ENCODE measurements around the gene DLD.
A peak's percentile ranks its signal among the peaks of the same experiment; 100 is the strongest.
"Not testable (repeated sequence)": the region's sequence is repeated elsewhere in the genome, so short reads cannot be mapped to it uniquely, and the experiment has no call there.

DLD gene

DNA sequence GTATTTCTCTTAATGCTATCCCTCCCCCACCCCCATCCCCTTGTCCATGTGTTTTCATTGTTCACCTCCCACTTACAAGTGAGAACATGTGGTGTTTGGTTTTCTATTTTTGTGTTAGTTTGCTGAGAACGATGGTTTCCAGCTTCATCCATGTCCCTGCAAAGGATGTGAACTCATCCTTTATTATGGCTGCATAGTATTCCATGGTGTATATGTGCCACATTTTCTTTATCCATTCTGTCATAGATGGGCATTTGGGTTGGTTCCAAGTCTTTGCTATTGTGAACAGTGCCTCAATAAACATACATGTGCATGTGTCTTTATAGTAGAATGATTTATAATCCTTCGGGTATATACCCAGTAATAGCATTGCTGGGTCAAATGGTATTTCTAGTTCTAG is 30.8 kb downstream of the DLD start:
- not testable (repeated sequence) for H2BK15ac ChIP-seq (ENCODE audit: low read depth, poor library complexity, severe bottlenecking); H3K18ac ChIP-seq (ENCODE audit: low read depth in 1 of 2, low read length in 2 of 2); H4K8ac ChIP-seq (ENCODE audit: low read length); H4K91ac ChIP-seq (ENCODE audit: low read length); H2BK12ac ChIP-seq (ENCODE audit: low read length in 2 of 2); H2BK120ac ChIP-seq (ENCODE audit: low read depth, low read length); H3K27ac ChIP-seq (ENCODE audit: low read length, poor library complexity, severe bottlenecking); H3K9me3 ChIP-seq (ENCODE audit: control insufficient read depth, low read length); H3K27me3 ChIP-seq (ENCODE audit: control insufficient read depth in 1 of 2, insufficient read depth in 1 of 2, low read length in 2 of 2); H3K4me3 ChIP-seq (ENCODE audit: insufficient read depth in 1 of 2, low read depth in 1 of 2, low read length in 2 of 2); H3K23ac ChIP-seq (ENCODE audit: low read length in 2 of 2); H3K9ac ChIP-seq (ENCODE audit: low read length); H3K79me1 ChIP-seq (replicated peaks; ENCODE audit: low read length, poor library complexity, severe bottlenecking); H2AFZ ChIP-seq (ENCODE audit: low read depth, low read length); H3K4me2 ChIP-seq (ENCODE audit: low read length, poor library complexity, severe bottlenecking); H2AK5ac ChIP-seq (ENCODE audit: low read length, severe bottlenecking); H3K4ac ChIP-seq (ENCODE audit: low read depth in 1 of 2, low read length in 2 of 2); DNase-seq; H3K14ac ChIP-seq (ENCODE audit: low read length in 2 of 2); H3K4me1 ChIP-seq (ENCODE audit: control insufficient read depth, insufficient read depth, low read depth, low read length); H2BK5ac ChIP-seq (ENCODE audit: low read depth, low read length, poor library complexity, severe bottlenecking)
- WGBS, result no CpG with 5 or more reads among the region's 2 CpGs
- H3K36me3 ChIP-seq (ENCODE audit: control insufficient read depth in 1 of 2, insufficient read depth in 2 of 2, low read depth in 1 of 2, low read length in 2 of 2), result peaks cover 5 to 98% of the 10 kb centered on the region in 2 experiments

DNA sequence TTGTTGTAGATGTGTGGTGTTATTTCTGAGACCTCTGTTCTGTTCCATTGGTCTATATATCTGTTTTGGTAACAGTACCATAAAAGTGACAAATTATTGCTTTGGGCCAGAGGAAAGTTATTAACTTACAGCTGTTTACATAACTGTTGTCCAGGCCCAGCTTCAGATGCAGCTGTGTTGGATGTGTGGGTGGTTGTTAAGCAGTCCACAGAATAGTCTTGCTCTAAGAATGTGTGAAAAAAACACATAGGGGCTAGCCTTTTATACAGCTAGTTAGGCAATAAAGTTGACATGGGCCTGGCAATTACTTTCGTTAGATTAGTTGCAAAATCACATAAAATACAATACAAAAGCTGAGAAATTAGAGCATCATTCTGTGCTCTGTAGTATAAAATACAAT is 31.9 kb downstream of the DLD start:
- H3K4me3 ChIP-seq (ENCODE audit: insufficient read depth in 1 of 2, low read depth in 1 of 2, low read length in 2 of 2), result no peak overlapping the region
- no peak for DNase-seq
- no peak overlapping the region for H3K4ac ChIP-seq (ENCODE audit: low read depth in 1 of 2, low read length in 2 of 2)
- H3K27me3 ChIP-seq (ENCODE audit: control insufficient read depth in 1 of 2, insufficient read depth in 1 of 2, low read length in 2 of 2), result no peaks in the 10 kb centered on the region
- H2AFZ ChIP-seq (ENCODE audit: low read depth, low read length), result no peak overlapping the region
- no peak overlapping the region for H2BK5ac ChIP-seq (ENCODE audit: low read depth, low read length, poor library complexity, severe bottlenecking)
- H3K23ac ChIP-seq (ENCODE audit: low read length in 2 of 2), result no peak overlapping the region
- H4K8ac ChIP-seq (ENCODE audit: low read length), result no peak overlapping the region
- H3K9me3 ChIP-seq (ENCODE audit: control insufficient read depth, low read length), result no peaks in the 10 kb centered on the region
- no peak overlapping the region for H3K18ac ChIP-seq (ENCODE audit: low read depth in 1 of 2, low read length in 2 of 2)
- H2BK120ac ChIP-seq (ENCODE audit: low read depth, low read length), result no peak overlapping the region
- H3K4me2 ChIP-seq (ENCODE audit: low read length, poor library complexity, severe bottlenecking), result no peak overlapping the region
- H3K79me1 ChIP-seq (replicated peaks; ENCODE audit: low read length, poor library complexity, severe bottlenecking), result peaks cover 1% of the 10 kb centered on the region
- no peak overlapping the region for H3K27ac ChIP-seq (ENCODE audit: low read length, poor library complexity, severe bottlenecking)
- peaks cover 7 to 98% of the 10 kb centered on the region in 2 experiments for H3K36me3 ChIP-seq (ENCODE audit: control insufficient read depth in 1 of 2, insufficient read depth in 2 of 2, low read depth in 1 of 2, low read length in 2 of 2)
- H3K4me1 ChIP-seq (ENCODE audit: control insufficient read depth, insufficient read depth, low read depth, low read length), result peaks cover 1% of the 10 kb centered on the region
- no peak overlapping the region for H2AK5ac ChIP-seq (ENCODE audit: low read length, severe bottlenecking)
- WGBS, result no CpG with 5 or more reads among the region's 1 CpG
- no peak overlapping the region for H3K9ac ChIP-seq (ENCODE audit: low read length)
- no peak overlapping the region for H2BK15ac ChIP-seq (ENCODE audit: low read depth, poor library complexity, severe bottlenecking)
- H2BK12ac ChIP-seq (ENCODE audit: low read length in 2 of 2), result no peak overlapping the region
- H4K91ac ChIP-seq (ENCODE audit: low read length), result no peak overlapping the region
- no peak overlapping the region for H3K14ac ChIP-seq (ENCODE audit: low read length in 2 of 2)

DNA sequence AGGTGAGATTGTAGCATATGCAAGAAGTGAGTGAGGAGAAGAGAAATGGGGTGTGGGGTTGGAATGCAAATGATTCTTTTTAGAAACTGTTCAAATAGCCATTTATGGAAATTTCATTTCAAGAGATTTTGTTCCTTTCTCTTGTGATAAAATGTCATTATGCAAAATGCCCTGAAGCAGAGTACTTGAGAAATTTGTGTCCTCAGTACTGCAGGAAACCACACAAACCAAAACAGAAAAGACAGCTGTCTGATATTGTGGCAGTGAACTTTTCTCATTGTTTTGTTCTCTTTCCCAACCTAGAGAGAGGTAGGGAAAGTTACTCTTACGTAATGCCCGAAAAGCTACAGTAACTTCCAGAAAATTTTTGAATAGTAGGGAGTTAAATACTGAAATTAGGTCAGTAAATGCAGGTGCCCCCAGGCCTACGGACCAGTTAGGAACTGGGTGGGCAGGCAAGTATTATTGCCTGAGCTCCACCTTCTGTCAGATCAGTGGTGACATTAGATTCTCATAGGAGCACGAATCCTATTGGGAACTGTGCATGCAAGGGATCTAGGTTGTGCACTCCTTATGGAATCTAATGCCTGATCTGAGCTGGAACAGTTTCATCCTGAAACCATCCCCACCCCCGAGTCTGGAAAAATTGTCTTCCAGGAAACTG is 34.0 kb downstream of the DLD start:
- no peaks in the 10 kb centered on the region for H3K9me3 ChIP-seq (ENCODE audit: control insufficient read depth, low read length)
- no peak overlapping the region for H3K4ac ChIP-seq (ENCODE audit: low read depth in 1 of 2, low read length in 2 of 2)
- no peak overlapping the region for H4K91ac ChIP-seq (ENCODE audit: low read length)
- peaks cover 1% of the 10 kb centered on the region for H3K4me1 ChIP-seq (ENCODE audit: control insufficient read depth, insufficient read depth, low read depth, low read length)
- no peak overlapping the region for H3K9ac ChIP-seq (ENCODE audit: low read length)
- no peak overlapping the region for H2BK5ac ChIP-seq (ENCODE audit: low read depth, low read length, poor library complexity, severe bottlenecking)
- no peaks in the 10 kb centered on the region for H3K27me3 ChIP-seq (ENCODE audit: control insufficient read depth in 1 of 2, insufficient read depth in 1 of 2, low read length in 2 of 2)
- H3K36me3 ChIP-seq (ENCODE audit: control insufficient read depth in 1 of 2, insufficient read depth in 2 of 2, low read depth in 1 of 2, low read length in 2 of 2), result peaks cover 10 to 98% of the 10 kb centered on the region in 2 experiments
- H2AK5ac ChIP-seq (ENCODE audit: low read length, severe bottlenecking), result no peak overlapping the region
- H3K4me3 ChIP-seq (ENCODE audit: insufficient read depth in 1 of 2, low read depth in 1 of 2, low read length in 2 of 2), result no peak overlapping the region
- DNase-seq, result no peak
- no peak overlapping the region for H3K18ac ChIP-seq (ENCODE audit: low read depth in 1 of 2, low read length in 2 of 2)
- H2BK120ac ChIP-seq (ENCODE audit: low read depth, low read length), result no peak overlapping the region
- WGBS, result 93% methylated on average over 5 of the region's 5 CpGs
- H2BK12ac ChIP-seq (ENCODE audit: low read length in 2 of 2), result no peak overlapping the region
- H2BK15ac ChIP-seq (ENCODE audit: low read depth, poor library complexity, severe bottlenecking), result no peak overlapping the region
- no peak overlapping the region for H2AFZ ChIP-seq (ENCODE audit: low read depth, low read length)
- H3K4me2 ChIP-seq (ENCODE audit: low read length, poor library complexity, severe bottlenecking), result no peak overlapping the region
- H3K14ac ChIP-seq (ENCODE audit: low read length in 2 of 2), result peak overlapping the region in 1 of 2 experiments; percentile 75
- no peak overlapping the region for H4K8ac ChIP-seq (ENCODE audit: low read length)
- H3K79me1 ChIP-seq (replicated peaks; ENCODE audit: low read length, poor library complexity, severe bottlenecking), result peaks cover 1% of the 10 kb centered on the region
- no peak overlapping the region for H3K23ac ChIP-seq (ENCODE audit: low read length in 2 of 2)
- H3K27ac ChIP-seq (ENCODE audit: low read length, poor library complexity, severe bottlenecking), result peak overlapping the region; percentile 28

DNA sequence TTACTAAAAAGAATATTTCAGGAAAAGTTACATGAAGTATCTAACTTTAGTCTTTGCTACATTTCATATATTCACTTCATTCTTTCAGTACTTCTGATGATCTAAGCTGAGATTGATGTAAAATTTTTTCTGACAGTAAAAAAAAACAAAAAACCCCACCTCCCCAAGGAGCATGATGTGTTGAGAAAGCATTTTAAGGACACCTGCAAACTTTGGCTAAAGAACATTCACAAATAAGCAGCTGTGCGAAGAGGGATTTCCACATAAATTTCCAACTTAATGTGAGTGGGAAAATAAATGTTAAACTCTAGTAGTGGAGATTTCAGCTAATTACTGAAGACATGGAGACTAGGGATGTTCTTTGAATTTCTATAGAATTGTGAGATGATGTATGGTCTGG is 35.5 kb downstream of the DLD start:
- H3K4ac ChIP-seq (ENCODE audit: low read depth in 1 of 2, low read length in 2 of 2), result no peak overlapping the region
- H2AK5ac ChIP-seq (ENCODE audit: low read length, severe bottlenecking), result no peak overlapping the region
- H2BK5ac ChIP-seq (ENCODE audit: low read depth, low read length, poor library complexity, severe bottlenecking), result no peak overlapping the region
- peaks cover 1% of the 10 kb centered on the region for H3K79me1 ChIP-seq (replicated peaks; ENCODE audit: low read length, poor library complexity, severe bottlenecking)
- DNase-seq, result no peak
- no peak overlapping the region for H2BK12ac ChIP-seq (ENCODE audit: low read length in 2 of 2)
- no peak overlapping the region for H2BK120ac ChIP-seq (ENCODE audit: low read depth, low read length)
- no peaks in the 10 kb centered on the region for H3K27me3 ChIP-seq (ENCODE audit: control insufficient read depth in 1 of 2, insufficient read depth in 1 of 2, low read length in 2 of 2)
- no peak overlapping the region for H3K4me2 ChIP-seq (ENCODE audit: low read length, poor library complexity, severe bottlenecking)
- H3K9me3 ChIP-seq (ENCODE audit: control insufficient read depth, low read length), result no peaks in the 10 kb centered on the region
- H3K18ac ChIP-seq (ENCODE audit: low read depth in 1 of 2, low read length in 2 of 2), result no peak overlapping the region
- no peak overlapping the region for H3K14ac ChIP-seq (ENCODE audit: low read length in 2 of 2)
- H3K27ac ChIP-seq (ENCODE audit: low read length, poor library complexity, severe bottlenecking), result peak overlapping the region; percentile 32
- no peak overlapping the region for H4K8ac ChIP-seq (ENCODE audit: low read length)
- 100% methylated on average over 1 of the region's 1 CpG for WGBS
- no peaks in the 10 kb centered on the region for H3K4me1 ChIP-seq (ENCODE audit: control insufficient read depth, insufficient read depth, low read depth, low read length)
- H2AFZ ChIP-seq (ENCODE audit: low read depth, low read length), result no peak overlapping the region
- H3K23ac ChIP-seq (ENCODE audit: low read length in 2 of 2), result no peak overlapping the region
- H3K36me3 ChIP-seq (ENCODE audit: control insufficient read depth in 1 of 2, insufficient read depth in 2 of 2, low read depth in 1 of 2, low read length in 2 of 2), result peaks cover 10 to 98% of the 10 kb centered on the region in 2 experiments
- H3K9ac ChIP-seq (ENCODE audit: low read length), result no peak overlapping the region
- no peak overlapping the region for H3K4me3 ChIP-seq (ENCODE audit: insufficient read depth in 1 of 2, low read depth in 1 of 2, low read length in 2 of 2)
- H2BK15ac ChIP-seq (ENCODE audit: low read depth, poor library complexity, severe bottlenecking), result no peak overlapping the region
- H4K91ac ChIP-seq (ENCODE audit: low read length), result no peak overlapping the region

Data from mesenchymal stem cell (in vitro differentiated cells and primary cell).